IPS-18a (cell line): ENCODE measurements around the gene CIAO3.
A peak's percentile ranks its signal among the peaks of the same experiment; 100 is the strongest.

ENCODE experiments used
- H3K27ac ChIP-seq: one replicate; pipeline ENCODE4 v1.5.1; 2013; ENCODE audit warnings: low read length
- H3K27me3 ChIP-seq: one replicate; pipeline ENCODE4 v1.6.1; 2013; ENCODE audit warnings: mild to moderate bottlenecking, low read length; ENCODE audit not compliant: control insufficient read depth, insufficient read depth
- H3K36me3 ChIP-seq: one replicate; pipeline ENCODE4 v1.6.1; 2013; ENCODE audit warnings: low read depth, low read length; ENCODE audit not compliant: control insufficient read depth
- H3K4me1 ChIP-seq: one replicate; pipeline ENCODE4 v1.6.1; 2013; ENCODE audit warnings: low read depth, low read length; ENCODE audit not compliant: control insufficient read depth
- H3K4me3 ChIP-seq: one replicate; pipeline ENCODE4 v1.5.1; 2013; ENCODE audit warnings: low read length
- H3K9ac ChIP-seq: one replicate; pipeline ENCODE4 v1.6.1; 2013; ENCODE audit warnings: mild to moderate bottlenecking, low read length, moderate library complexity
- H3K9me3 ChIP-seq: one replicate; pipeline ENCODE4 v1.6.1; 2013; ENCODE audit warnings: low read depth, low read length; ENCODE audit not compliant: control insufficient read depth

The CIAO3 gene

DNA sequence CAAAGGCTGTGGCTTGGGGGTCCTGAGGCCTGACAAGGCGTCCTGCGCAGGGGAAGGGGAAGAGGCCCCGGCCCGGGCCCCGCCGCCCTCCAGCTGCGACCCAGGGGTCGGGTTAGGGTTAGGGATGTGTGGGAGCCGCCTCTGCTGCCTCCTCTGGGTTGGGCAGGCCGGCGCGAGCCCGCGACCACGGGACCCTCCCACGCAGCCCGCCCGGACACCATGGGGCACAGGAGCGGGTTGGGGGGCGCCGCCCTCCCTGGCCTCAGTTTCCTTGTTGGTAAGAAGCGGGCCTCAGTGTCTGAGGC lies 386 bp downstream of the CIAO3 start:
- Histone ChIP-seq H3K9me3 (no peaks in the 10 kb centered on the region), H3K9ac (peak overlapping the region; percentile 62), H3K27ac (no peak overlapping the region), H3K36me3 (peaks cover 5% of the 10 kb centered on the region), H3K4me3 (peak overlapping the region; percentile 75), H3K27me3 (no peaks in the 10 kb centered on the region), H3K4me1 (no peaks in the 10 kb centered on the region)

DNA sequence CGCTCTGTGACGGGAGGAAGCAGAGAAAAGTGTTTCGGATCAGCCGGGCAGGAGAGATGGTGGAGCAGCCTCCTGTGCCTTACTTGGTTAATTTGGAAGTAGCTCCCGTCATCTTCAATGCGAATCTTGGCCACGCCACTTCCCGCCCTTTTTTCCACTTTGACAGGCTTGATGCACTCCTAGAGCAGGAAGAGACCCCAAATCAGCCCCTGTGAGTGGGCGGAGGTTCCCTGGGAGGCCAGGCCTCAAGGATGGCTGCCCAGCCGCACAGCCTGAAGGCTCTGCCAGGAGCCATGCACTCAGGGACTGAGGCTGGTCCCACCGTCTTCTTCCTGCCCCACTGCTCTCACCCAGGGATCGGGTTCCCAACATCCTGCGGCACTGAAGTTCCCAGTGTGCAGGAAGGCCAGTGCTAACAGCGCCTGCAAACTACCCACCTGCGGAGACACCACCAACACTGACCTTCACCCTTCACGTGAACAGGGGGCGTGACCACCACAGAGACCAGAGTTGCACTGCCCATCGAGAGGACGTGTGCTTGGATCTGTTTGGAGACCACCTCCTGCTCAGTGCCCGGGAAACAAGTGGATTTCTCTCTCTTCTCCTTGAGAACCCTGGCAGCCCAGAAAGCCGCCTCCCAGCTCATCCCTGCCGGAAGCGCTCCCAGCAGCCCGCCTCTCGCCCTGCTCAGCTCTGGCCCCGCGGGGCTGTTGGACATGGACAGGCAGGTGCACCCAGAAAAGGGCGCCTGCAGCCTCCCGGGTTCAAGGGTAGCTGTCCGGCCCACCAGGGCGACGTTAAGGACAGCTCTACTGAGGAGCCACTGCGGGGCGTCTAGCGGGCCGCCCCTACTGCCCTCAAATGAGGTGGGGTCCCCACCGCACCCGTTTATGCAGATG lies 988 bp downstream of the CIAO3 start:
- Histone ChIP-seq H3K4me1 (no peaks in the 10 kb centered on the region), H3K27me3 (no peaks in the 10 kb centered on the region), H3K9ac (peak overlapping the region; percentile 62), H3K27ac (no peak overlapping the region), H3K36me3 (peaks cover 5% of the 10 kb centered on the region), H3K9me3 (no peaks in the 10 kb centered on the region), H3K4me3 (peak overlapping the region; percentile 75)

DNA sequence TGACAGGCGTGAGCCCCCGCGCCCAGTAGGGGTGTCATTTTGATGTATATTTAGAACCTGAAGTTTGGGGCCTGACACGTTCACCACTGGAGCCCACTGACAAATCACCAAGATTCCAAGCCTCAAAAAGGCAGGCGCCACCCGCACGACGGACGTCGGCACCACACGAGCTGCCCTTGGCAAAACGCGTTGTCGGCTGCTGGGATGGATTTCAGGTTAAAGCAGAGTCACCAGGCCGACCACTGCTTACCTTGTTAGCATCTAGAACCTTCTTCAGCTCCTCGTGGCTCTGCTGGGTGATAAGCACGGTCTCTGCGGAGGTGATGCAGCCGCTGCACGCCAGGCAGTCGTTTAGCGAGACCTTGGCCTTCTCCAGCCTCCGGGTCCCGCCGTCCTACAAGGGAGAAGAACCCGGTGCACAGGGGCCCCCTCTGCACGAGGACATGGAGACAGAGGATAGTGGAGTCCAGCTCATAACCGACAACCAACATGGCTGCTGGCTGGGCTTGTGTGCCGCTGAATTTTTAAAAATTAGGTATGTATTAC lies 3.8 kb downstream of the CIAO3 start:
- no peaks in the 10 kb centered on the region for H3K9me3 ChIP-seq
- H3K27ac ChIP-seq = no peak overlapping the region
- H3K36me3 ChIP-seq = peaks cover 5% of the 10 kb centered on the region
- no peaks in the 10 kb centered on the region for H3K27me3 ChIP-seq
- H3K4me3 ChIP-seq = no peak overlapping the region
- H3K4me1 ChIP-seq = no peaks in the 10 kb centered on the region
- no peak overlapping the region for H3K9ac ChIP-seq

DNA sequence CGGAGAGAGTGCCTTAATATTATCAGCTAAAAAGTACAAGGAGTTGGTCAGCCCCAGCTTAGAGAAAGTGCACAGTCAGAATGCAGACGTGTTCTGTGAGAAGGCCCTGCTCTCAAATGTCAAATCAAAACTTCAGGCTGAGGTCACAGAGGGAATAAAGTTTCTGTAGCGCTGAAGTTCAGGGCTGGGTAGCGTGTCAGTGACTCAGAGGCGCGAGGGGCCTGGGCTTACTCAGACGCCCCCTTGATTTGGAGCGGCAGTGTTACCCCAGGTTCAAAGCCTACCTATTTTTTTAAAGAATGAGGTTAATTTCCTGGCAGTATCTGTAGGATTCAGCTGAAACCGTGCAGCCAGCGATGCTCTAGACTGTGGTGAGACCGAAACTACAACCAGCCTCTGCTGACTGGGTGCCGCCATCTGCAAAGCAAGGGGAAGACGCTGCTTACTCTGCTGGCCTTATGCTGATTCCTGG lies 4.8 kb downstream of the CIAO3 start:
- no peak overlapping the region for H3K27ac ChIP-seq
- no peaks in the 10 kb centered on the region for H3K9me3 ChIP-seq
- no peak overlapping the region for H3K4me3 ChIP-seq
- no peaks in the 10 kb centered on the region for H3K4me1 ChIP-seq
- H3K9ac ChIP-seq = no peak overlapping the region
- peaks cover 5% of the 10 kb centered on the region for H3K36me3 ChIP-seq
- no peaks in the 10 kb centered on the region for H3K27me3 ChIP-seq

DNA sequence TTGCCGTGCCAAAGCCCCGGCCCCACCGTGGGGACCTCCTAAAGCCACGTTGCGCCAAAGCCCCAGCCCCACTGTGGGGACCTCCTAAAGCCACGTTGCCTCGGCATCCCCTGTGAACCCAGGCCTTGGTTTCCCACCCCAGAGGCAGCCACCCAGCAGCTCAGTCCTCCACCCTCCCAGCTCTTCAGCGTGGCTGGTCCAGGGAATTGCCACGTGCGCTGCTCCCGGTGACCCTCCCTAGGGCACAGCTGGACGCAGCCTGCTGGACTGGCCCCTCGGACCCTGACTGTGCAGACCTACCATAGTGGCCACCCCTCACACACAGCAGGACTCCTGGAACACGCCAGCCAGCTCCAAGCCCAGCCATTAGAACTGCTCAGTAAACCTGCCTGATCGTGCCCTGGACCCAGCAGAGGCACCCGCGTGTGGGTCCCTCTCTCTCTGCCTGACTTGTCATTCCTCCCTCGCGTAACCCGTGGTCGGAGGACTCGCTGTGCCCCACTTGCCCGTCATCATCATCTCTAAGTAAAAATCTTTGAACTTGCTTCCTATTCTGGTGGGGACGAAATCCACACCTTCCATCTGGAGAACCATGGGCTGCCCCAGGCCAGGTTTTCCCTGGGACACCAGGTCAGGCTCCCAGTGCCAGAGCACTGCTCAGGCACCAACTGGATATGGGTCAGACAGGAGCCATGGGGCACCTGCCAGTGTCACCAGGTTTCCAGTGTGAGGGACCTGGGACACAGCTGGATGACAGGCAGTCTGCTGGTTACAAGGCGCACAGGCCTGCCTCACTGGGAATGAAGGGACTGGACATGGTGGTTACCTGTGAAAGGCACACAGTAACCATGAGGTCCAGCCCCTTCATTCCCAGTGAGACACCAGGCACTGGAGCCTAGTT lies 5.6 kb downstream of the CIAO3 start:
- Histone ChIP-seq H3K4me3 (no peak overlapping the region), H3K9me3 (no peaks in the 10 kb centered on the region), H3K36me3 (peaks cover 5% of the 10 kb centered on the region), H3K4me1 (no peaks in the 10 kb centered on the region), H3K27ac (no peak overlapping the region), H3K9ac (no peak overlapping the region), H3K27me3 (no peaks in the 10 kb centered on the region)

DNA sequence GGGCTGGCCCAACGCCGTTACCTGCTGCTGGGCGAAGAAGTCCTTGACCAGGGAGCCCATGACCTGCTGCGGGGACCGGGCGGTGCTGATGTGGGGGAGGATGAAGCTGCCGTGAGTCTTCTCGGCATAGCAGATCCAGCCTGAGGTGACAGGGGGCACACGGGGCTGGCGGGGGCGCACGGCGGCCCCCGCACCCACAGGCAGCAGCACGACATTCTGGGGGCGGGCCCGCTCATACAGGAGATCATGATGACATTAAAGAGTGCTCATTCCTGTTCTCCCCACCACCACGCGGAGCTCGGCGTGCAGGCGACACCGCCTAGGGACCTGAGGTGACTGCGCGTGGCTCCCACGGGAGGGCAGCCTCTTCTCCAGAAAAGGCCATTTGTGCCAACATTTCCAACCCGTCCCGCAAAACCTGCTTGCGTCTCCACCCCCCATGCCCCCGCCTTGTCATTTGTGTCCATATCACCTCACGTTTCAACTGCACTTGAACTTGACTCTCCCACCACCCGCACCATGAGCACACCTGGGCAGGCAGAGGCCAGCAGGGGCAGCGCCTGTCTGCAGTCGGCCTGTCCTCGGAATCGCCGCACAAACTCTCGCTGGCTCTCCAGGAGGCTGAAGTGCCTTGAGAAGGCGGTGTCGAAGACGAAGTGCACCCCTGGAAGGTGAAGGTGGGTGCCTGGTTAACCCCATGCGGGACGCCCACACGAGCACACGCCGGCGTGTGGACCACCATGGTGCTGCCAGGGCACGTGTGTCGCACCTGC lies 6.4 kb downstream of the CIAO3 start:
- no peak overlapping the region for H3K4me3 ChIP-seq
- no peak overlapping the region for H3K9ac ChIP-seq
- no peaks in the 10 kb centered on the region for H3K9me3 ChIP-seq
- H3K36me3 ChIP-seq = peaks cover 5% of the 10 kb centered on the region
- H3K27me3 ChIP-seq = no peaks in the 10 kb centered on the region
- H3K4me1 ChIP-seq = no peaks in the 10 kb centered on the region
- no peak overlapping the region for H3K27ac ChIP-seq

DNA sequence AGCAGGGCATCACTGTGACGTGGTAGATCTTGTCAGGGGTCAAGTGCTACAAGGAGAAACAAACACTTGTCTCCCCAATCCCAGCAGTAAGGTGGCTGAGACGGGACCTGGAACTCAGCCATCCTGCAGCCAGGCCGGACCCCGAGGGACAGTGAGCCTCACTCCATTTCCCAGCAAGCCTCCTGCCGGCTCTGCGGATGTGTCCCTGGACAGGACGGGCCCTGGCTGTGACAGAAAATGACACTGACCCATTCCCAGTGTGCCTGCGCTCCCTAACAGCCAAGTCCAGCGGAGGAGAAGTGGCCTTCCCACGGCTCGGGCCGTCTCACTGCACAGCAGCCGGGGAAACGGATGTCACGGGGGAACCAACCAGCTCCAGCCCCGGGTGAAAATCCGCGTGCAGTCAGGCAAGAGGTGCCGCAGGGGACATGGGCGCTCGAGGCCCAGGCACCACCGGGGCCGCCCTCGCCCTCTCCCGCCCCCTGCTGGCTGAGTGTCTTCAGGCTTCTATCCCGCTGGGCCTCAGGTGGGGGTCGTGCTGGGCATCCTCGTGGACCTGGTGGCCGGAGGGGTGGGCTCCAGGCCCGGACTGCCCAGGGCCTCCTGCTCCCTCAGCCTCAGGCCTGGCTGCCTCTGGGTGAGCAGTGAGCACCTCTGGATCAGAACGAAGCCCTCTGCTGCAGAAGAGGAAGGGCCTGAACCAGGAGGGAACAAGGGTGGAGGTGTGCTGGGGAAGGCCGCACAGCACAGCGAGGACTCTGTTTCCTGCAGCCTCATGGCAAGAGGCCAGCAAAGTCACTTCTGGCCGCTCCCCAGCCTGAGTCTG lies 7.2 kb downstream of the CIAO3 start:
- Histone ChIP-seq H3K9ac (no peak overlapping the region), H3K4me3 (no peak overlapping the region), H3K27me3 (no peaks in the 10 kb centered on the region), H3K9me3 (no peaks in the 10 kb centered on the region), H3K4me1 (no peaks in the 10 kb centered on the region), H3K27ac (no peak overlapping the region), H3K36me3 (peaks cover 5% of the 10 kb centered on the region)

DNA sequence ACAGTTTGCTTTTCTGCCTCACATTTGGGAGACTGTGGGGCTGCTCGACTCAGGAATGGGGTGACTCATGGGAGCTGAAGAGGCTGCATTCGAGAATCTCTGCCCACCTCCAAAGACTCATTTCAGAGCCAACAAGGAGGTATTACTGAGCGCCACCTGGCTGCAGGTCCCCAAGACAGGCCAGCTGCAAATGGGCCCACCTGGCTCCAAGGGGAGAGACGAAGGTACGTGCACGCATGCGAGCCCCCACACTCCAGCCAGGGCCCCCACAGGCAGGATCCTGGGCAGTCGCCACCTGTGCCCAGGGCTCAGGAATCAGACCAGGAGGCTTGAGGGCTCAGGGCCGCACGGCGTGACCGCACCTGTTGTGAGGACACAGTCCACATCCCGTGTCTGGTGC lies 7.9 kb downstream of the CIAO3 start:
- no peak overlapping the region for H3K9ac ChIP-seq
- H3K36me3 ChIP-seq = peaks cover 5% of the 10 kb centered on the region
- H3K9me3 ChIP-seq = no peaks in the 10 kb centered on the region
- no peak overlapping the region for H3K27ac ChIP-seq
- no peak overlapping the region for H3K4me3 ChIP-seq
- H3K27me3 ChIP-seq = no peaks in the 10 kb centered on the region
- no peaks in the 10 kb centered on the region for H3K4me1 ChIP-seq

DNA sequence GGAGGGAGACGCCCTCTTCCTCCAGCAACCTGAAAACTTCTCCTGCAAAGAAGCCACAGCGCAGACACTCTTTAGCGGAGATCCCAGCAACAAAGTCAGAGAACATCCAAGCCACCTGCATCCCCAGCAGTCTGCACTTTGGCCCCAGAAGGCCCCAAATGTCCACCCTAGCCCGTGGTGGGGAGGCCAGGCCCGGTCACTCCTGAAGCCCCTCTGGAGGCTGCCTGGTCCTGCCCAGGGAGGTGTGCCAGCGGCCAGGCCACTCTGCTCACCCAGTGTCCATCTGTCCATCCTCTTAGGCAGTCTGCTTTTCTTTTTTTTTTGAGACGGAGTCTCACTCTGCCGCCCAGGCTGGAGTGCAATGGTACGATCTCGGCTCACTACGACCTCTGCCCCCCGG lies 8.5 kb downstream of the CIAO3 start:
- no peak overlapping the region for H3K9ac ChIP-seq
- peaks cover 5% of the 10 kb centered on the region for H3K36me3 ChIP-seq
- no peak overlapping the region for H3K27ac ChIP-seq

DNA sequence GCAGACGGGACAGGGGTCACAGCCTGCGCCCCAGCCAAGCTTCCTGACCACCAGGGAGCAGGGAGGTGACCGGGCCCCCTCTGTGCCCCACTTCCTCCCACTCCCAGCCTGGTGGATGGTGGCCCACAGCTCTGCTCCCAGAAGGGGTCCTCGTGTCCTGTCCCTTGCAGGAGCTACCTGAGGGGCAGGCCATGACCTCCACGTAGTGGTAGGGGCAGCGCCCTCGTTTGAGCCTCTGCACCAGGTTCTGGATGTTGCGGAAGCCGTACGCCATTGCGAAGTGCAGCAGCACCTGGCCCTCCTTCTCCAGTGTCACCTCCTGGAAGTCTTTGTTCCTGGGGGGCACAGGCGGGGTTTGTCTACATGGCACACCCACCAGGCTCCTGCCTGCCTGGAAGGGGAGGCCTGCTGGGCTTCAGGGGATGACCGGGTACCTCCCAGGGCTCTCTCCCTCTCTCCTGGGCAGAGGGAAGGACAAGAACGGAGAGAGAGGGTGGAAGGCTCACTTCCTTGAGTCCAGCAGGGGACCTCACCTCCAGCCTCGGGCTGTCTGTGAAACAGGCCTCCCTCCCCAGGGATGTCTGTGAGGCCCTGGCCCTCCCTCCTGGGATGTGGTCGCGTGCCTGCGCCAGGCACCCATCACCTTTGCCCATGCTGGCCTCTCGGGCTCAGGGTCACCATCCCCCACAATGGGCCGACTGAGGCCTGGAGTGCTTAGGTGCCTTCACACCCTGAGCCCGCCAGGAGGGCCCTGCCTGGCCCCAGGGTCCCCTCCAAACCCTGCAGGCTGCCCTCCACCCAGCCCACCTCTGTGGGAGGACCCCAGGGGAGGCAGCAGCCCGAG lies 9.9 kb downstream of the CIAO3 start:
- no peak overlapping the region for H3K27ac ChIP-seq
- no peak overlapping the region for H3K9ac ChIP-seq
- H3K4me1 ChIP-seq = no peaks in the 10 kb centered on the region
- no peaks in the 10 kb centered on the region for H3K9me3 ChIP-seq
- H3K27me3 ChIP-seq = peaks cover 13% of the 10 kb centered on the region
- no peak overlapping the region for H3K4me3 ChIP-seq
- H3K36me3 ChIP-seq = peaks cover 1% of the 10 kb centered on the region

More for the DNA sequence above, 8.5 kb downstream of the CIAO3 start:
- no peak overlapping the region for H3K4me3 ChIP-seq
- peaks cover 4% of the 10 kb centered on the region for H3K27me3 ChIP-seq
- no peaks in the 10 kb centered on the region for H3K4me1 ChIP-seq
- H3K9me3 ChIP-seq = no peaks in the 10 kb centered on the region
